ENCODE results near the gene PIP5K1A.

PIP5K1A gene

DNA sequence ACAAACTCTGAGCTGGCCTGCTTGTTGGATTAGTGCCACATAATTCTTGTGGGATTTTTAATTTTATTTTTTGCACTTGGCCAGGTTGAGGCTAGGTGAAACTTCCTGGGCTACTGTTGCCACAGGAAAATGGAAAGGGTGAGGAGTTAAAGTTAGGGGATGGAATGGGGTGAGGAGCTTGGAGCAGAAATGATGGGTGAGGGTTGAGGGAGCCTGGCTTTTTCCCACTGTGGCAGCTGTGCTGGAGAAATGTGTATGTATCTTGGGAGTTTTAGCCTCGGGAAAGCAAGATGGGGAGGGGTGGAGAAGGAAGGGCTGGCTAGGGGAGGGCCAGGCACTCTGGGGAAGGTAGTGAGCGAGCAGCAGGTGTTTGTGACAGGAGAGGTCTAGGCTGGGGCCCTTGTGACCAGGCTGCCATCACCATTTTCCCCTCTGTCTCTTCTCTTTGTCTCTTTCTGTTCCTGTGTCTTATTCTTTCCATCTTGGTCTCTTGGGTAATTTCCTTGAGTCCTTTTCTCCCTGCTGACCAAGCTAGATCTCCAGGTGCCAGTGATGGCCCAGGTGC is 85.7 kb downstream of the PIP5K1A start:
- DNase-seq (ENCODE audit: low read depth, low spot score): no peak

DNA sequence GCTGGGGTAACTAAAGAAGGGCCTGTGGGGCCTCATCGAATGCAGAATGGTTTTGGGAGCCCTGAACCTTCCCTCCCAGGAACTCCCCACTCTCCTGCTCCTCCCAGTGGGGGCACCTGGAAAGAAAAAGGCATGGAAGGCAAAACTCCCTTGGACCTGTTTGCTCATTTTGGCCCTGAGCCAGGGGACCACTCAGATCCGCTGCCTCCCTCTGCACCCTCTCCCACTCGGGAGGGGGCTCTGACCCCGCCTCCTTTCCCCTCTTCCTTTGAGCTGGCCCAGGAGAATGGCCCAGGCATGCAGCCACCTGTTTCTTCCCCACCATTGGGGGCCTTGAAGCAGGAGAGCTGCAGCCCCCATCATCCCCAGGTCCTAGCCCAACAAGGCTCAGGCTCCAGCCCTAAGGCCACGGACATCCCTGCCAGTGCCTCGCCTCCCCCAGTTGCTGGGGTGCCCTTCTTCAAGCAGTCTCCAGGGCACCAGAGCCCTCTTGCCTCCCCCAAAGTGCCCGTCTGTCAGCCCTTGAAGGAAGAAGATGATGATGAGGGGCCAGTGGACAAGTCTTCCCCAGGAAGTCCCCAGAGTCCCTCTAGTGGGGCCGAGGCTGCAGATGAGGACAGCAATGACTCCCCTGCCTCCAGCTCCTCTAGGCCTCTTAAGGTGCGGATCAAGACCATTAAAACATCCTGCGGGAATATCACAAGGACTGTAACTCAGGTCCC is 88.4 kb downstream of the PIP5K1A start:
- no peak overlapping the region for H3K4me3 ChIP-seq (ENCODE audit: low read length)
- DNase-seq (ENCODE audit: low read depth, low spot score): no peak

More for the DNA sequence above, 85.7 kb downstream of the PIP5K1A start:
- no peak overlapping the region for H3K4me3 ChIP-seq (ENCODE audit: low read length)

DNA sequence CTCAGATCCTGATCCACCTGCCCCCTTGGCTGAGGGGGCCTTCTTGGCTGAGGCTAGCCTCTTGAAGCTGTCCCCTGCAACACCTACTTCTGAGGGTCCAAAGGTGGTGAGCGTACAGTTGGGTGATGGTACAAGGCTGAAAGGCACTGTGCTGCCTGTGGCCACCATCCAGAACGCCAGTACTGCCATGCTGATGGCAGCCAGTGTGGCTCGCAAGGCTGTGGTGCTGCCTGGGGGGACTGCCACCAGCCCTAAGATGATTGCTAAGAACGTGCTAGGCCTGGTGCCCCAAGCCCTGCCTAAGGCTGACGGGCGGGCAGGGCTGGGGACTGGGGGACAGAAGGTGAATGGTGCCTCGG is 89.0 kb downstream of the PIP5K1A start:
- H3K4me3 ChIP-seq (ENCODE audit: low read length): no peak overlapping the region
- no peak for DNase-seq (ENCODE audit: low read depth, low spot score)

DNA sequence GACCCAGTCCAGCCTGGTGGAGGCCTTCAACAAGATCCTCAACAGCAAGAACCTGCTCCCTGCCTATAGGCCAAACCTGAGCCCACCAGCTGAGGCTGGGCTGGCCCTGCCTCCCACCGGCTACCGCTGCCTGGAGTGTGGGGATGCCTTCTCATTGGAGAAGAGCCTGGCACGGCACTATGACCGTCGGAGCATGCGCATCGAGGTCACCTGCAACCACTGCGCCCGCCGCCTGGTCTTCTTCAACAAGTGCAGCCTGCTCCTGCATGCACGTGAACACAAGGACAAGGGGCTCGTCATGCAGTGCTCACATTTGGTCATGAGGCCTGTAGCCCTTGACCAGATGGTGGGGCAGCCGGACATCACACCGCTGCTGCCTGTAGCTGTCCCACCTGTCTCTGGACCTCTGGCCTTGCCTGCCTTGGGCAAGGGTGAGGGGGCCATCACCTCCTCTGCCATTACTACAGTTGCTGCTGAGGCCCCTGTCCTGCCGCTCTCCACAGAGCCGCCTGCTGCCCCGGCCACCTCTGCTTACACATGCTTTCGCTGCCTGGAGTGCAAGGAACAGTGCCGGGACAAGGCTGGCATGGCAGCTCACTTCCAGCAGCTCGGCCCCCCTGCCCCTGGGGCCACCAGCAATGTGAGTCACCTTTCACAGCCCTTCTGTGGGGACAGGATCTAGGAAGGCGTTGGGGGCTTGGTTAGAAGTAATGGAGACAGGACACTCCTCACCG is 89.6 kb downstream of the PIP5K1A start:
- no peak overlapping the region for H3K4me3 ChIP-seq (ENCODE audit: low read length)
- DNase-seq (ENCODE audit: low read depth, low spot score): no peak

DNA sequence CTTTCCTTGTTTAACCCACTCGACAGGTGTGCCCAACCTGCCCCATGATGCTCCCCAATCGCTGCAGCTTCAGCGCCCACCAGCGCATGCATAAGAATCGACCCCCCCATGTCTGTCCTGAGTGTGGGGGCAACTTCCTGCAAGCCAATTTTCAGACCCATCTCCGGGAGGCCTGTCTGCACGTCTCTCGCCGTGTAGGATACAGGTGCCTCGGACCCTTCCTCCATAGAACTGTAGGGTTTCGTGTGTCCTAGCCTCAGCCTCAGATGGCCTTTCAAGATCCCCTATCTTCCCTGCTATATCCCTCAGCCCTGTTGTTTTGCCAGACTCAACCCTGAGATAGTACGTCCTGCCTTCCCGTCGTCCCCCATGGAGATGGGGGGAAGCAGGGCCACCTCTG is 90.2 kb downstream of the PIP5K1A start:
- DNase-seq (ENCODE audit: low read depth, low spot score): no peak
- H3K4me3 ChIP-seq (ENCODE audit: low read length): no peak overlapping the region

DNA sequence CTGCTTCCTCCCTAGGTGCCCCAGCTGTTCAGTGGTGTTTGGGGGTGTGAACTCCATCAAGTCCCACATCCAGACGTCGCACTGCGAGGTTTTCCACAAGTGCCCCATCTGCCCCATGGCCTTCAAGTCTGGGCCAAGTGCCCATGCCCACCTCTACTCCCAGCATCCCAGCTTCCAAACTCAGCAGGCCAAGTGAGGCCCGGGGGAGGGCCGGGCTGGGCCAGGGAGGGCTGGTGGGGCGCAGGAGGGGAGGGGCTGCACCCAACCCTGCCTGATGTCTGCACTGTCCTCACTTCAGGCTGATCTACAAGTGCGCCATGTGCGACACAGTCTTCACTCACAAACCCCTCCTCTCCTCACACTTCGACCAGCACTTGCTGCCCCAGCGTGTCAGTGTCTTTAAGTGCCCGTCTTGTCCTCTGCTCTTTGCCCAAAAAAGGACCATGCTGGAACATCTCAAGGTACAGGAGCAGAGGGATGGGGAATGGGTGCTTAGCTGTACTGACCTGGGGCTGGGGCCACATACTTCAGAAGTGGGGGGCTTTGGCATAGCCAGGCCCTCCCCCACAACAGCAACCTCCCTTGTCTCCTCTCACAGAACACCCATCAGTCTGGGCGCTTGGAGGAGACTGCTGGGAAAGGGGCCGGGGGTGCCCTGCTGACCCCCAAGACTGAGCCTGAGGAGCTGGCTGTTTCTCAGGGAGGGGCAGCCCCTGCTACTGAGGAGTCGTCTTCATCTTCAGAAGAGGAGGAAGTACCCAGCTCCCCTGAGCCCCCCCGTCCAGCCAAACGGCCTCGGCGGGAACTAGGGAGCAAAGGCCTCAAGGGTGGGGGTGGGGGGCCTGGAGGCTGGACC is 91.0 kb downstream of the PIP5K1A start:
- no peak overlapping the region for H3K4me3 ChIP-seq (ENCODE audit: low read length)
- no peak for DNase-seq (ENCODE audit: low read depth, low spot score)

DNA sequence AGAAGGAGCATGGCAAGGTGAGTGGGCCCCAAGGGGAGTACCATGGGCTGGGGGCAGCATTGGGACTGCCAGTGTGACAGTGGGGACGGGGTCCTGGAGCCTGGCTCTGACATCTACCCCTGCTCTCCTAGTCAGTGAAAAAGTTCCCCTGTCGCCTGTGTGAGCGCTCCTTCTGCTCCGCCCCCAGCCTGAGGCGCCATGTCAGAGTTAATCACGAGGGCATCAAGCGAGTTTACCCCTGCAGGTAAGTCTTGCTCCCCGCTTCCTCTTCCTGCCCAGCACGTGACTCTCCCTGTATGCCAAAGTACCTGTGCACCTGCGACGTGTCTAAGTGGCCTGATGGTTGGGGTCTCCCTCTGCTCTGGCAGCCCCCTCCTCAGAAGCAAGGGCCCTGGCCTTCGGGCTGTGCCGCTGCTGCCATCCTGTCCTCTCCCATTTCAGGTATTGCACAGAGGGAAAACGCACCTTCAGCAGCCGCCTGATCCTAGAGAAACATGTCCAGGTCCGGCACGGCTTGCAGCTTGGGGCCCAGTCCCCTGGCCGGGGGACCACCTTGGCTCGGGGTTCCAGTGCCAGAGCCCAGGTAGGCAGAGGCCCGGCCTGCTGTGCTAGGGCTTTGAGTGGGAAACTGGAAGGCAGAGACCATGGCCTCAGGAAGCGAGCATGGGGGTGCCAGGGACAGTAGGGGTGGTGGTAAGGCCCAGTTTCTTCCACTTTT is 91.8 kb downstream of the PIP5K1A start:
- H3K4me3 ChIP-seq (ENCODE audit: low read length): no peak overlapping the region
- no peak for DNase-seq (ENCODE audit: low read depth, low spot score)

DNA sequence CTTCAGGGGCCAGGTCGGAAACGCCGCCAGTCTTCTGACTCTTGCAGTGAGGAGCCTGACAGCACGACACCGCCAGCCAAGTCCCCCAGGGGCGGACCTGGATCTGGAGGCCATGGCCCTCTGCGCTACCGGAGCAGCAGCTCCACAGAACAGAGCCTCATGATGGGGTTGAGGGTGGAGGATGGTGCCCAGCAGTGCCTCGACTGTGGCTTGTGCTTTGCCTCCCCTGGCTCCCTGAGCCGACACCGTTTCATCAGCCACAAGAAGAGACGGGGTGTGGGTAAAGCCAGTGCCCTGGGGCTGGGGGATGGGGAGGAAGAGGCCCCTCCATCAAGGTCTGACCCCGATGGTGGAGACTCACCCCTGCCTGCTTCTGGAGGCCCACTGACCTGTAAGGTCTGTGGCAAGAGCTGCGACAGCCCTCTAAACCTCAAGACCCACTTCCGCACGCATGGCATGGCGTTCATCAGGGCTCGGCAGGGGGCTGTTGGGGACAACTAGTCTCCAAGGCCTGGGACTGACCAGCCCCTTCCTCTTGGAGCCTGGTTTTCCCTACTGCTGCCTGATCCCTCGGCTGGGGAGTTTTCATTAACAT is 92.5 kb downstream of the PIP5K1A start:
- no peak for DNase-seq (ENCODE audit: low read depth, low spot score)
- no peak overlapping the region for H3K4me3 ChIP-seq (ENCODE audit: low read length)

DNA sequence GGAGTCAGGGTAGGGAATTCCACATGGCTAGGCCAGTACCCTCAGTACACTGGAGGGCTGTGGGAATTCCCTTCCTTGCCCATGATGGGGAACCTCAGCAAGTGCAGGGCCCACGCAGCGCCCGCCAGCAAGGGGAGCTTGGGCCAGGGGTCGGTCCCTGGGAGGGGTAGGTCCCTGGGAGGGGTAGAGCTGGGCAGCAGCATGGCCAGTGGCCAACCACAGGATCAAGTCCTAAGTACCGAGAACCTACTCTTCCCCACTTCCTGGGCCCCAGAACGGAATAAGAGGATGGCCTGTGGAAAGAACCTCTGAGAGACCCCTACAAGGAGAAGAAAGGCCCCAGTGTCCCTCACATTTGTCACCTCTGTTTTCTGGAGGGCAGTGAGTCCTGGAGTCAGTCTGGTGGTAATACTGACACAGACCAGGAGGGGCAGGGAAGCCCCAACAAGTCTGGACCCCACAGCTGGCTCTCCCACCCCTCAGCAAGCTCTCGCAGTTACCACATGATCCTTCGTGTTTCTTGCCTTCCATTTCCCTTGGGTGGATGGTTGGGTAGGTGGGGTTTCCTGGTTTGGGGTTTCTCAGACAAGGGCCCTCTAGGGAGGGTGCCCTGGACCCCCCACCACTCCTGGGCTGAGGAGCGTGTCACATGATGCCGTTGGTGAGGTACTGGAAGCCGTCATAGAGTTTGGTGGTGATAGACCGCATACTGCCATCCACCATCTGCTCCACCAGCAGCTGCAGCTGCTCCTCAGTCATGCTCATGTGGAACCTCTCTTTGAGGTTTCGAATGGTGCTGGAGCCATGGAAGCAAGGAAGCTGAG is 94.1 kb downstream of the PIP5K1A start:
- H3K4me3 ChIP-seq (ENCODE audit: low read length): no peak overlapping the region
- peak; percentile 24 for DNase-seq (ENCODE audit: low read depth, low spot score)

DNA sequence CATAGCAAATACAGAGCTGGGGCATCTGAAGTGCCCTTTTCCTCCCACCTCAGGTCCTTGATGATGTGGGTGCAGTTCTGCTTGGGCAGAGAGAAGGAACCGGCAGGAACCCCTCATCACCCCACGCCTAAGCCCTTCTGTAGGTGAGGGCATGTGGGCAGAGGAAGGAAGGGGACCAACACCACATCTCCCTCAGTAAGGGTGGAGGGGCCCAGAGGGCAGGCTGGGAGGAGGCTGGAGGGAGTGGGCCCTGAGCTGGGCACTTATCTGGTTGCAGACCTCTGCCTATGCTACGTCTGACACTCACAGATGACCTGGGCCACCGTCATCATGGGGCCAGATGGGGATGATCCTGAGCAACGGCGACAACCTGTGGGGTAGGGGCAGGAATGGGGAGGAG is 94.7 kb downstream of the PIP5K1A start:
- DNase-seq (ENCODE audit: low read depth, low spot score): no peak
- no peak overlapping the region for H3K4me3 ChIP-seq (ENCODE audit: low read length)

DNA sequence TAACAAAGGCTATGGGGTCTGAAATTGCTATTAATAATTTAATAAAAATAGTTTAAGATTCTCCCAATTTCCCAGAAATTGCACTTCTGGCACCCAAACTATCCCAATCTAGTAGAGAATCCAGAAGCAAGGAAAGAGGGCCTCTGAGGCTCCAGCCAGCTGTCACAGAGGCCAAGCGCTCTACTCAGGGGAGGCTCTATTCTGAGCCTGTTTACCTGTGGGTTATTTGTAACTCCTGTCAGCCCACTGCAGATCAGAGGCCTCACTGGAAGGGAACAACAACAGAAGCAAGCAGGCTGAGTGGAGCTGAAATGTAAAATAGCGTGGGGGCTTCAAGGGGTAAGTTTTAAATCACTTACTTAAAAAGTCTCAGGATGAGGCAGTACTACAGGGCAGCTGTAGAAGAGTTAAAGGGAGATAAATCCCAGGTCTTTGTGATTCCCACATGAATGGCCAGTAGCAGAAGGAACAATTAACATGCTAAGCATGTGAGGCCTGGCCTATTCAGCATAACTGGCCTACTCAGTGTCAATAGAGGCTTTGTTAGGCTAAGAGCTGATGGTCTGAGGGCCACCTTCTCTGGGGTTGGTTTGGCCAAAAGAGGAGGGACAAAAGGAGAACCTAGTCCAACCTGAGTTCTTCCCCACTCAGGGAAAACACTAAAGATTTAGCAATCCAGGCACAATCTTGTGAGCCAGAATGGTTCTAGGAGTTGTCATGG is 96.5 kb downstream of the PIP5K1A start:
- no peak overlapping the region for H3K4me3 ChIP-seq (ENCODE audit: low read length)
- DNase-seq (ENCODE audit: low read depth, low spot score): no peak
